ENCODE measurements around the gene CCDC177. TPM values are rescaled to one million over a fixed set of nuclear protein-coding genes. Genes with fewer than 3 reads are reported as not detected.

Gene CCDC177
- under 1 TPM in 1 of 5 donors, not detected in 4; 0.18 TPM for total RNA-seq
- under 1 TPM in 2 of 3 donors, not detected in 1; 0.03 to 0.25 TPM for polyA plus RNA-seq
- long read RNA-seq, donor 1, result 0 reads
- long read RNA-seq, donor 2, result 0 reads
- long read RNA-seq, donor 3, result 0 reads
- long read RNA-seq, donor 4, result 0 reads
- long read RNA-seq, donor 5, result 0 reads
- long read RNA-seq, donor 6, result 0 reads
- long read RNA-seq, donor 7, result 0 reads
- long read RNA-seq, donor 8, result 0 reads
- long read RNA-seq, donor 9, result 0 reads
- long read RNA-seq, donor 10, result 0 reads

GRCh38 chr14:69574263-69574953 lies at the start of gene CCDC177:
Gene CCDC177, minus strand, starts transcription at chr14:69574871. Its CDS starts 1,249 bp downstream, at chr14:69573622.
- Histone ChIP-seq H3K36me3 (no peaks in the 10 kb centered on the region), H3K27me3 (peaks cover 17 to 93% (median 63%) of the 10 kb centered on the region in 3 donors), H3K9me3 (no peaks in the 10 kb centered on the region), H3K4me1 (peaks cover 34 to 40% (median 36%) of the 10 kb centered on the region in 4 donors), H3K4me3 (peak within 1 kb of the TSS; percentile 21 to 44 (median 32)), H3K27ac (no peak within 1 kb of the TSS)
- WGBS, 5 donors, result 1 to 3% (median 1%) methylated on average over 39 to 52 of the region's 52 CpGs
- DNase-seq, result peak; percentile 71 to 85
- intact Hi-C loops (cut with DNase I; ENCODE audit: low total_unique reads), result no loop called here
- TF ChIP-seq EP300 (IDR thresholded peaks at IDR 0.05), result no peak
- no peak for TF ChIP-seq POLR2A (IDR thresholded peaks at IDR 0.05)
- peak in 1 of 3 donors; percentile 15 for TF ChIP-seq POLR2AphosphoS5 (IDR thresholded peaks at IDR 0.05)
- TF ChIP-seq CTCF (IDR thresholded peaks at IDR 0.05), result peak in 5 of 7 experiments; percentile 50 to 83 (median 68)

GRCh38 chr14:69624136-69624535 lies 49.5 kb upstream of the CCDC177 start:
- intact Hi-C loops (cut with DNase I; ENCODE audit: low total_unique reads), result no loop called here
- no peaks in the 10 kb centered on the region for H3K36me3 ChIP-seq
- no peaks in the 10 kb centered on the region for H3K9me3 ChIP-seq
- no peak overlapping the region for H3K27ac ChIP-seq
- WGBS, 5 donors, result 73 to 93% (median 86%) methylated on average over 4 of the region's 4 CpGs
- no peak for DNase-seq
- peaks cover 37 to 100% (median 79%) of the 10 kb centered on the region in 4 donors for H3K4me1 ChIP-seq
- no peak for TF ChIP-seq POLR2AphosphoS5 (IDR thresholded peaks at IDR 0.05)
- no peak for TF ChIP-seq POLR2A (IDR thresholded peaks at IDR 0.05)
- TF ChIP-seq CTCF (IDR thresholded peaks at IDR 0.05), result no peak
- no peak for TF ChIP-seq EP300 (IDR thresholded peaks at IDR 0.05)
- H3K4me3 ChIP-seq, result no peak overlapping the region
- H3K27me3 ChIP-seq, result no peaks in the 10 kb centered on the region

GRCh38 chr14:69620981-69621380 lies 46.3 kb upstream of the CCDC177 start:
- 67 to 85% (median 83%) methylated on average over 2 of the region's 2 CpGs for WGBS, 5 donors
- peak overlapping the region in 1 of 5 donors; percentile 59 for H3K27ac ChIP-seq
- intact Hi-C loops (cut with DNase I; ENCODE audit: low total_unique reads), result no loop called here
- H3K36me3 ChIP-seq, result no peaks in the 10 kb centered on the region
- DNase-seq, result no peak
- H3K27me3 ChIP-seq, result no peaks in the 10 kb centered on the region
- no peak overlapping the region for H3K4me3 ChIP-seq
- TF ChIP-seq POLR2AphosphoS5 (IDR thresholded peaks at IDR 0.05), result no peak
- no peak for TF ChIP-seq EP300 (IDR thresholded peaks at IDR 0.05)
- no peak for TF ChIP-seq CTCF (IDR thresholded peaks at IDR 0.05)
- no peak for TF ChIP-seq POLR2A (IDR thresholded peaks at IDR 0.05)
- peaks cover 59 to 100% (median 91%) of the 10 kb centered on the region in 4 donors for H3K4me1 ChIP-seq
- H3K9me3 ChIP-seq, result no peaks in the 10 kb centered on the region

GRCh38 chr14:69620211-69620611 lies 45.5 kb upstream of the CCDC177 start:
- Histone ChIP-seq H3K4me3 (no peak overlapping the region), H3K36me3 (no peaks in the 10 kb centered on the region), H3K4me1 (peaks cover 57 to 100% (median 91%) of the 10 kb centered on the region in 4 donors), H3K9me3 (no peaks in the 10 kb centered on the region), H3K27me3 (no peaks in the 10 kb centered on the region), H3K27ac (peak overlapping the region in 3 of 5 donors; percentile 3 to 96 (median 22))
- TF ChIP-seq EP300 (IDR thresholded peaks at IDR 0.05), result no peak
- TF ChIP-seq POLR2A (IDR thresholded peaks at IDR 0.05), result no peak
- no peak for TF ChIP-seq CTCF (IDR thresholded peaks at IDR 0.05)
- no peak for TF ChIP-seq POLR2AphosphoS5 (IDR thresholded peaks at IDR 0.05)
- intact Hi-C loops (cut with DNase I; ENCODE audit: low total_unique reads), result no loop called here
- WGBS, 5 donors, result 61 to 68% (median 65%) methylated on average over 5 of the region's 5 CpGs
- no peak for DNase-seq

All from stomach (tissue), 19 donors.